T1000 (cell line): ENCODE results near the gene SELENOK.

ENCODE experiments used
- DNase-seq: peaks from one replicate; lab custom pipeline; 2025; ENCODE audit warnings: mixed read lengths; lab: John Stamatoyannopoulos, UW

Gene SELENOK

DNA sequence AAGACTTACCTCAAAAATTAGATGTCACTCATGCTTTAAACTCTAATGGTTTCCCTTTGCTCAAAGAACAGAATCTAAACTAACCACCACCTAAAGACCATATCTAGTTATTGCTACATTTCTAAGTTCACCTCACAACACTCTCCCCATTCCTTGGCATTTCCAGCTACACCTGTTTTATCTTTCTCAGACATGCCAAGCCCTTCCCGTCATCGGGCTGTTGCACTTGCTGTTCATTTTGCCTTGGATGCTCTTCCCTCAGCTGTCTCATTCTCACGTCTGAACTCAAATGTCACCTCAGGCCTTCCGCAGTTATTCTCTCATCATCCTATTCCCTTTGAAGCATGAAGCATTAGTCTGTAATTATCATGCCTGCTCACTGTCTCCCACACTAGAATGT lies 8.7 kb downstream of the SELENOK start:
- DNase-seq = no peak

DNA sequence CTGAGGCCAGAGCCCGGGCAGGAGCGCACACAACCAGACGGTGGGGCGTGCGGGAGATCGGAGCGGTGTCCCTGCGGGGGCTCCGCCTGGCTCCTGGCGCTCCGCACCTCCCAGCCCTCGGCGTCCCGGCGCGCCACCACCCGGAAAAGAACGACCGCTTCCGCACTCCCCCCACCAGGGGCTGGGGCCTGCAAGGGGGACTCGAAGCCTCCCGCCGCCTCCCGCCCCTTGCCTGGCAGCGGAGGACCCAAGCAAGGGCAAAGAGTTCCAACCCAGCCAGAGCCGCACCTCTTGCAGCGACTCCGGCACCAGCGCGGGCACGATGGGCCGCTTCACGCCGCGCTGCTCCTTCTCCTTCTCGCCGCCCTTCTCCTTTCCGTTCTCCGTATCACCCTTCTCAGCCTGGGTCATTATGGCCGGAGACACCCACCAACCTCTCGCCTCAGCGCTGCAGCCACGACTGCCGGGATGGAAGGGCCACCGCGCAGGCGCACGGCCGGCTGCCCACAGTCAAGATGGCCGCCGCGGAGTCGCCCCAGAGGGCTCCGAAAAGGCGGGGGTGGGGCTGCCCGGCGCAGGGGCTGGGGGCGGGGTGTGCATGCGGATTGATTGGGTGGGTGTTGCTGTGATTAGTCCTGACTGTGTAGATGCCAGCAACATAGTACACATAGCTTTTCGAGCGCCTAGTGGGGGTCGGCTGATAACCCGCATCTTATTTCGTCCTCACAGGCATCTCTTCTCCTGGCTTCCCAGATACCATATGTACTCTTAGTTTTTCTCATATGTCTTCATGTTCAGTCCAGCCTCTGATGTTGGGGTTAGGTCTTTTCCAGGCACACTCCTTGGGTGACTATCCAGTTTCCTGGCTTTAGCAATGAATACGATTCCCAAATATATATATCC lies 9.7 kb downstream of the SELENOK start, which contains the start of gene ACTR8:
ACTR8 (minus strand) TSS at position 462 of the 903 bp plus-strand sequence; CDS start at position 411, 51 bp downstream.
- peak; percentile 85 for DNase-seq

DNA sequence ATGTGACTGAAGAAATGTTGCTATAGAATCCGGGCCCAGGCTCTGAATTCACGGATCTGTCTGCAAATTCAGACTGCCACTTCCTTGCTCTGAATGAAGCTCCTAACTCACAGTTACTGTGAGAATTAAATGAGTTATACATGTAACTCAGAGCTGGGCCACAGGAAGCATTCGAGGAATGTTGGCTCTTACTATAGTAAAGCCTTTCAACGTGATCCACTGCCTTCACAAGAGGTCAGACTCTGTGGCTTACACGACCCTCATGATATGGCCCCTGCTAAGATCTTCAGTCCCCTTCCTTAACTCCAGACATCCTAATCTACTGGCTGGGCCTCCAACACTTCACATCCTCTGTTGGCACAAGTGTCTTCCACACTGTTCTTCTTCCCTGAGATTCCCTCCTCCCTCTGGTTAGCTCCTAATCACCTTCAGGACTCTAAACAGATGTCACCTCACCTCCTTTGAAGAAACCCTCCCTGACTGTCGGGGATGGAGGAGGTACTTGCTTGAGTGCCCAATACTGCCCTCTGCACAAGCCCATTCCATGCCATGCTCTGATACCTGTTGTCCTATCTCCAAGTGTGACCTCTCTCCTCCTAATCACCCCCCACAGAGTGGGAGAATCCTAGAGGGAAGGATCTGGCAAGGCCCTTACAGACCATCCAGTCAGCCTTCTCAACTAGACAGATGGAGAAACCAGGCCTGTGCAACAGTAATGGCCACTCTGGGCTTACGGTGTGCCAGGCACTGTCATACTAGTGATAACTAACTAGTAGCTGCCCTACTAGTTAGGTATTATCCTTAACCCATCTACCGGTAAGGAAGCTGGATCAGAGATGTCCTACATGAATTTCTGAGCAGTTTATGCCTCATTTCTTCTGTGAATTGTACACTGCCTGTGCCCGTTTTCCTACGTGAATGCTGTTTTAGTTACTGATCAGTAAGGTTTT lies 11.0 kb downstream of the SELENOK start:
- no peak for DNase-seq

DNA sequence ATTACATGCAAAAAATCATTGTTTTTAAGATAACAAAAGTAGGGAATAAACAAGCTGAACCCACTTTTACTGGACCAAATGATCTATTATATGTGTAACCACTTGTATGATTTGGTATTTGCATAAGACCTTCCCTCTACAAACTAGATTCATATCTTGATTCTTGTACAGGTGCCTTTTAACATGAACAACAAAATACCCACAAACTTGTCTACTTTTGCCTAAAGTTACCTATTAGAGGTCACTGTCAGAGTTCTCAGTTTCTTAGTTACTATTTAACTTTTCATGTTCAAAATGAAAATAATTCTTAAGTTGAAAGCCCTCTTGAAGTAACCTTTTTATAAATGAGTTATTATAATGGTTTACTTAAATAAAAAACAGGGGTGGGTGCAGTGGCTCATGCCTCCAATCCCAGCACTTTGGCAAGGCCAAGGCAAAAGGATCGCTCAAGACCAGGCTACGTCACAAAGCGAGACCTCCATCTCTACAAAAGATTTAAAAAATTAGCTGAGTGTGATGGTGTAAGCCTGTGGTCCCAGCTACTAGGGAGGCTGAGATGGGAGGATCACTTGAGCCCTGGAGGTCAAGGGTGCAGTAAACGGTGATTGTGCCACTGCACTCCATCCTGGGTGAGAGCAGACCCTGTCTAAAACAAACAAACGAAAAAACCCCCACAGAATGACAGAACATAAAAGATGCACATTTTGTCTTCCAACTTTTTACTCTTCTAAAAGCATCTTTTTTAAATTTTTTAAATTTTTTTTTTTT lies 25.7 kb downstream of the SELENOK start:
- DNase-seq = no peak

DNA sequence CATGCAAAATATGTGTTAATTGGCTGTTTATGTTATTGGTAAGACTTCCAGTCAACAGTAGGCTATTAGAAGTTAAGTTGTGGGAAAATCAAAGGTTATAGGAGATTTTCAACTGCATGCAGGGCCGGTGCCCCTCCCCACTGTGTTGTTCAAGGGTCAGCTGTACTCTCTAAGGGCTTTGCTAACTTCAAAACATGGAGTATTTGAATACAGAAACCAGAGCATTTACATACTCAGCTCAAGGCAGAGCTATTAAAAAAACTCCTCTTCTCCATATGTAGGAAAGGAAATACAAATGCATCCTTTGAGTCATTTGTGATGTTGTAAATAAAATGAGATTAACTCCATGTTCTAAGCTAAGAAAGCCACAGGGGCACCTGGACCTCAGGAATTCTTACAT lies 28.5 kb downstream of the SELENOK start:
- DNase-seq = no peak

DNA sequence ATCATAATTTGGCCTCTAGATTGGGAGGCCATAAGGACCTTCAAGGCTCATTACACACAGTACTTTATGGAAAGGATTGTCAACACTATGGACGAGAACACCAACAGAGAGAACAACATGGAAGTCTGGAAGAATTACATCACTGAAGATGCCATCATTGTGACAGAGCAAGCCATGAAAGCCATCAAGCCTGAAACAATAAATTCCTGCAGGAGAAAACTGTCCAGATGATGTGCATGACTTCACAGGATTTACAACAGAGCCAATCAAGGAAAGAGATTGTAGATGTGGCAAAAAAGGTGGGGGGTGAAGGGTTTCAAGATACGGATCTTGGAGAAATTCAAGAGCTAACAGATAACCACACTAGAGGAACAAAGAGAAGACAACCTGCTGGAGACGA lies 29.4 kb downstream of the SELENOK start:
- DNase-seq = no peak

DNA sequence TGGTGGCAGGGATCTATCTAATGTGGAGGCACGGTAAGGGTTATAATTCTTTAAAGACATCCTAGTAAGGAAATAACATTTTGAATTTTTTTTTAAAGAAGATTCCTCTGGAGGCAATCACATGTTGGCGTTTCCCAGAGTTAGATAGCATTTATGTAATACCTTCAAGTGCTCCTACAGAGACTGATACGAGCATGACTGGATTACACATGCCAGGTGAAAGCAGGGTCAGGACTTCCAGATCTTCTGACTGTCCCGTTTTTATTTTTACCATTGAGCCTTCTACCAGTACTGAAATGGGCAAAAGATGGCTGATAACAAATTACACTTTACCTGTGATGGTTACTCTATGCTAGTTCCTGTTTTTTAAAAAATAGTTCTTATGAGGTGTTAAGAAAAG lies 31.5 kb downstream of the SELENOK start:
- DNase-seq = no peak

DNA sequence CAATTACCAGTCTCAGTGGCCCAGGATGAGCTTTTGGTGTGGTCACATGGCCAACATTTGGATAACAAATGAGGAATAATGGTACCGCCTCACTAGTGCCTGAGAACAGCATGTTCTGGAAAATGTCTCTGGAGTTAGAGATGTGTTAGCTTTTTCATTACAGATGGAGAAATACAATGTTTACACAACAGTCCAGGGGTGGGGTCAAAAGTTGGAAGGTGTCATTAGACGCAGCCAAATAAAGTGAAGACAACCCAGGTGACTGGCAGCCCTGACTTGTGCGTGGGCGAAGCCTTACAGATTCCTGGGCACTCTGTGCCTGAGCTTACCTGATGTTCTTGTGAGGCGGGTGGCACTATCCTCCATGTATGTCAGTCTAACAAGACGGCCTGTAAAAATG lies 32.5 kb downstream of the SELENOK start:
- DNase-seq = no peak

DNA sequence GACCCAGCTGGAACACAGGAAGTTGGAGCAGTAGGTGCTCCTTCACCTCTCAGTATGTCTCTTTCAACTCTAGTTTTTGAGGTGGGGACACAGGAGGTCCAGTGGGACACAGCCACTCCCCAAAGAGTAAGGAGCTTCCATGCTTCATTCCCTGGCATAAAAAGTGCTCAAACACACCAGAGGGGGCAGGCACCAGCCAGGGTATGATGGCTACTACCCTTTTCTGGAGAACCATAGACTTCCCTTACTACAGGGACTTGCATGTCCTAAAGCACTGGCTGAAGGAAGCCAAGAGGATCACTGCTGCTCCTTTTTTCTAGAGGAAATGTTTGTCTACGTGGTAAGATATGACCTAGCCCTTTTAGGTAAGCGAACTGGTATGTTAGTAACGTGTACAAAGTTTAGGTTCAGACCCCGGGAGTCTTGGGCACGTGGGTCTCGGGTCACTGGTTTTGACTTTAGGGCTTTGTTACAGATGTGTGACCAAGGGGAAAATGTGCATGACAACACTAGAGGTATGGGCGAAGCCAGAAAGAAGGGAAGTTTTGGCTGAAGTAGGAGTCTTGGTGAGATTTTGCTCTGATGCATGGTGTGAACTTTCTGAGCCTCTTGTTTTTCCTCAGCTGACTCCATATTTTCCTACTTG lies 33.4 kb downstream of the SELENOK start:
- no peak for DNase-seq

DNA sequence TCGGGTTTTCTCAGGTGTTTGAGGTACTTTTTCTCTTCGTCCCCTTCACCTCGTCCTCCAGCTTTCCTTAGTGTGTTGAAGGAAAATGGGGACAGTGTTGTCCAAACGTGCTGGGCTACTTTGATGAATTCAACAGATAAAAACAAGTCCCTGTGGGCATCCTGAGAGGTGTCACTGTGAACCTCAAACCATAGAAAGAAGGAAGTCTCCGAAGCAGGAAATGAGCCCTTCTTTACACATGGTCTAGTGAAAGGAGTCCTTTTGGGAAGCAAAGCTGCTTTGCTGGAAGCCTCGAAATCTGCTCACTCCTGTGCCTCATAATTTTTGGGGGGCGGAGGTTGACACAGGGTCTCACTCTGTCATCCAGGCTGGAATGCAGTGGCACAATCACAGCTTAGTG lies 34.7 kb downstream of the SELENOK start:
- no peak for DNase-seq

DNA sequence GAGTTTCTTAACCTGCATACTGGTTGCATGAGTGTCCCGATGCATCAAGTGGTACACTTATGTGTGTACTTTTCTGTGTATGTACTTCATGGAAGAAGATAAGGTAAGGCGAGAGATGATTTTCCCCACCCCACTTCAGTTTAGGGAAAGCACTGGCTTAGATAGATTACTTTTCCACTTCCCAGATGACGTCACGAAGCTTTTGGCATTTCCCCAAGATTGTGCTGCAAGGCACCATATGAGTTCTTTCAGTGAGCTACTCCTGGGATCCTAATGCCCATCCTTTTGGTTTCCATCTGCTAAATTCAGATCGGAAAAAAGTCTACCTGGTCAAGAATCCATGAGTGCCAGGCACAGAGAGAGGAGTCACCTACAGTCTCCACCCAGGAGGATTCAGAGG lies 40.8 kb downstream of the SELENOK start:
- no peak for DNase-seq

DNA sequence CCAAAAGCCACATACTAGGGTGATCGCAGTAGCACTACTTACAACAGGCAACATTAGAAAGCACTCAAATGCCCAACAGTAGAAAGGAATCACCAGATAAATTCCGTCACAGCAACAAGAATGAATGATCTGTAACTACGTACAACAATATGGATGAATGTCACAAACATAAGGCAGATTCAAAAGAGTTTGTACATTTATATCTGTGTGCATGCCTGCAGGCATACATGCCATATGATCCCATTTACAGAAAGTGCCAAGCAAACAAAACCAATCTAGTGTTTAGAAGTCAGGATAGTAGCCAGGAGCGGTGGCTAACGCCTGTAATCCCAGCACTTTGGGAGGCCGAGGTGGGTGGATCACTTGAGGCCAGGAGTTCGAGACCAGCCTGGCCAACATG lies 41.7 kb downstream of the SELENOK start:
- no peak for DNase-seq

DNA sequence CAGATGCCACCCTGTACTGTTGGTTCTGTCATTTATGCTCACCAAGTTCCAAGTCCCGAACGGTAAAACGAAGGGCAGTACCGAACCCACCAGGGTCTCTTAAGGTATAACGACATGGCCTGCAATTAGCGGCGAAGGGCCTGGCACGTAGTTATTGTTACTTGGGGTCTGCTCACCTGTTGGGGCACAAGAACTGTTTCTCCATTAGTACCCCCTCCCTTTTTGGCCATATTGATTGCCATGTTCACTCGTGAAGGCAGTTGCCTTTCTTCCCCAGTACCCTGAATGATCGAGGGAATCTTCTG lies 44.9 kb downstream of the SELENOK start:
- DNase-seq = no peak

DNA sequence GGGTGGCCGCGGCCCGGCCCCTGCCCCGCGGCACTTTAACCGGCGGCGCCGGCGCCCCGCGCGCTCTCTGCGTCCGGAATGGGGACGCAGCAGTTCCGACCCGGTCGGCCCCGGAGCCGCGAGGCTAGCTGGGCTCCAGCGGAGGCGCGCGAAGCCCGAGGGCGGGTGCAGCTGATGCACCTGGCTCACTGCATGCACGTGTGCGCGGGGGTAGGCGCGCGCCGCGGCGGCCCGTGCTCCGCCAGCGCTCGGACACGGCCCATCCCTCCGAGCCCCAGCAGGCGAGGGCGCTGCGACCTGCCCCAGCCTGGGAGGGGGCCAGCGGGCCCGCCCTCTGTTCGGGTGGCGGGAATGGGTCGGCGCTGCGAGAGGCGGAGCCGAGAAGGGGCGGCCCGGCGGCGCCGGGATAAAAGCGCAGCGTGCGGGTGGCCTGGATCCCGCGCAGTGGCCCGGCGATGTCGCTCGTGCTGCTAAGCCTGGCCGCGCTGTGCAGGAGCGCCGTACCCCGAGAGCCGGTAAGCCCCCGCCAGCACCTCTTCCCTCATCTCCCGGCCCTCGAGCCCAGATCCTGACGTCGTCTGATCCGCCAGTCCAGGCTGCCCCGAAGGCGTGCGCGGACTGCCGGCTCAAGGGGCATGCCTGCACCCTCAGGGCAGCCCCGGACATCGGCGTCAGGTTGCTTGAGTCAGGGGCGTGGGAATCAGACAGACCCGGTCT lies 45.4 kb downstream of the SELENOK start, which contains the start of the genes CHDH and IL17RB:
CHDH (minus strand) TSS at position 286 of the 717 bp plus-strand sequence. CDS start 22,411 bp downstream, outside the sequence.
IL17RB (plus strand) TSS at position 435 of the 717 bp plus-strand sequence; CDS start at position 456, 21 bp downstream.
- DNase-seq = no peak

DNA sequence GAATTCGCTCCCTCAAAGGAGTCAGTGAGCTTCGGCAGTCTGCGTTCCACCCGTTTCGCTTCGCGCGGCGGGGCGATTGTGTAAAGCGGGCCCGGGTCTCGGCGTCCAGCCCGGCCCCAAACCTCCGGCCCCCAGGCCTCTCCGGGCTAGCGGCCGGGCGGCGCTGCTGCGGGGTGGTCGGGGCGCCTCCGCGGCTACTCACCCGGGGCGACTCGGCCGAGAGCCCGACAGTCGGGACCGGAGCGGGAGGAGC lies 45.9 kb downstream of the SELENOK start:
- DNase-seq = no peak

DNA sequence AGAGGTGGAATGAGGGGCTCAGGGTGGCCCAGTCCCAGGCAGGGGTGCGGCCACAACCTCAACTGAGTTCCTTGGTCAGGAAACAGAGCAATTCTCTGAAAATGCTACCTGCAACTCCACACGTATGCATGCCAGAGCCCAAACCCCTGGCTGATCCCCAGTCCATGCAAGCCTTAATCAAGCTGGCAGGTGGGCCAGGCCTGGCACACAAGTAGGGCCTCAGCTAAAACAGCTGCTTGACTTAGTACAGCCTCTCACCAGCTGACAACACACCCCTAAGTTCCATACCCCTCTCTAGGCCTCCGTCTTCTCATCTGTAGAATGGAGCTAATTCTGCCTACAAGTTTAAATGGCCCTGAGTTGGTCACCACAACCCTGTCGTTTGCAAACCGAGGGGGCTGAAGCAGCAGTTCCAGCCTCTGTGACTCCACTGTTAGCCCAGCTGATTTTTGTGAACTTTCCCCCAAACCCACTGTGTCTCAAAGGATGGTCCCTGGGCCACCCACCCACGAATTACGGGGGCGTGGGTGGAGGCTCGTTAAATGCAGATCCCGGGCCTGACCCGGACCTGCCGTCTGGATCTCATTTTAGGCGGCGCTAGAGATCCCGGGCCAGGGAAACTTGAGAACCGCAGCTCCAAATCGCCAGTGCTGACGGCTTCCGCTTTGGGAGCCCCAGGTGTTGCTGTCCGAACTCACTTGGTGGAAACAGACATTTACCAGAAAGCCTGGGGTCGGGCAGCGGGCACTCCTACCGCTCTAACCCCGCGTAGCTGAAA lies 46.4 kb downstream of the SELENOK start:
- no peak for DNase-seq

DNA sequence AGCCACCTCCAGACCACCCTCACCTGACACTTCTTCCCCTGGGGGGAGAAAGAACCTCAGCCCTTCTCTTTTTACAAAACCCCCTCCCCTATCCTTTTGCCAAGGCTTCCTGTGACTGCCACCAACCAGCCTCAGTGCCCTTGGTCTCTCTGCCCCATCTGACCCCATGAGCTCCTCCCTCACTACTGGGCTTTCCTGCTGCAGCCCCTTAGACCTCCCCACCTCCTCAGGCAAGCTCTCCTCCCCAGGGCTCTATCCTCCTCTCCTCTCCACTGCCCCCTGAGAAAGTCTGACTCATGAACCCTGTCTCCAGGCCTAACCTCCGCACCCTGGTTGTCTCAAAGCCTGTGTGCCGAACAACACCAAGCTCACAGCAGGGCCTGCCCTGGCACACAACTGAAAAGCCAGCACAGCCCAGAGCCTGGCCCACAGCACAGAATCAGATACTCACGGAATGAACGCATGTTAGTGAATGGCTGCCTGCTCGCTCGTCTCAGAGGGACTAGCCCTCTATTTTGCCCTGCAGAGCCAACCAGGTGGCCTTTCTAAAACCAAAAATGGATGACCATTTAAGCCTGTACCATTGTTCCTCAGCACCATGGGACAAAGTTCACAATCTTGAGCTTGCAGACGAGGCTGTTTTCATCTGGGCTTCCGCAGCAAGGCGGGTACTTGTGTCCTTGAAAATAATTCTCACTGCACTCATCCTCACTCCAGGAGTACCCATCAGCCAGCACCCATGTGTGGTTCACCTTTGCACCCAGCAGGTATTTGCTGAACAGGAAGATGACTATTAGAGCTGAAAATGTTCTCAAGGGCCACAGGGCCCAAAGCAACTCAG lies 47.2 kb downstream of the SELENOK start:
- DNase-seq = no peak

DNA sequence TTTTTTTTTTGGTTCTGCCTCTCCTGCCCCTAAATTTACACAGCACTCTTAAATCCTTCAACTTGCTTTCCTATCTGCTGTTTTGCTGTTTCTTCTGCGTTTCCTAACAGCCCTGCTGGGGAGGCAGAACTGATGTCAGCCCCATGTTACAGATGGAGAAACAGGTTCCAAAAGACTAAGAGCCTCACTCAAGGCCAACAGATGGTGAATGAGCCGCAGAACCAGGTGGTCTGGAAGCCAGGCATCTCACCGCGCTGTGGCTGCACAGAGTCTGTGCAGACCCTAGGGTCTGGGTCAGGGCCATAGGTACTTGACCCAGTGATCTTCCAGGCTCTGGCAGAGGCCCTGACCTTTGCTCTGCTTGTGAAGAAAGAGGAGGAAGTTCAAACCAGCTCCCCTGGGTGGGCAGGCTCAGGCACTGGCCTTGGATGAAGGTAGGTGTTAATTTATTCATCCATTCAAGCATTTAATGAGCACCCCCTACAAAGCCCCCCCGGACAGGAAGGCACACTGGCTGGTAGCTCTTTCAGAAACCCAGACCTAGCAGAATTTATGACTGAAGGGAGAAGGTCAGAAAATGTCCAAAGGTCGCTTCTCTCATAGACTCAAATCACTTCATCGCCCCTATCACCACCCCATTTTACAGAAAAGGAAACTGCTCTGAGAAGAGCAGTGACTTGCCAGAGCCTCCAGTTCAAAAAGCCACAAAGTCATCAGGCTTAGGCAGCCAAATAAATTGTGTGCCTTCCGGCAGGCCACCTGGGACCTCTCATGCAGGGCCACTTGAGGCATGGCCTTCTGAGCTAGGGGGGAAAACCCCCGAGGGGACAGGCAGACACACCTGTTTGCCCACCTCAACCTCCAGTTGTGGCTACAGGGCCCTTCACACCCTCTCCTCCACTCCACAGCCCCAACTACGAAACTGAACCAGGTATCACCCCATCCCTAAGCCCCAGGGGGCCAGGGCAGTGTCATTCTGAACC lies 48.2 kb downstream of the SELENOK start:
- no peak for DNase-seq
